ENCODE data around the gene RAX. TPM values are rescaled to one million over a fixed set of nuclear protein-coding genes. Genes with fewer than 3 reads are reported as not detected.

Gene RAX
- total RNA-seq, 1 experiment from 2014 or later: not detected

GRCh38 chr18:59282341-59282740, 9.1 kb upstream of the RAX start:
- DNase-seq (ENCODE audit: low read depth, low spot score): no peak
- in situ Hi-C loops (cut with HindIII; ENCODE audit: low pct_unique_long_range_greater_than_20kb, low sequenced_read_pairs): no loop called here
- Histone ChIP-seq H3K27me3 (ENCODE audit: control insufficient read depth, insufficient read depth, low read length) (peaks cover 12% of the 10 kb centered on the region), H3K36me3 (ENCODE audit: control insufficient read depth, insufficient read depth, low read length) (no peaks in the 10 kb centered on the region), H3K27ac (ENCODE audit: low read length) (no peak overlapping the region), H3K4me3 (ENCODE audit: low read depth in 2 of 2, low read length in 2 of 2) (no peak overlapping the region), H3K4me1 (ENCODE audit: control insufficient read depth, insufficient read depth, low read length) (no peaks in the 10 kb centered on the region), H3K9me3 (ENCODE audit: control insufficient read depth, insufficient read depth, low read depth, low read length) (no peaks in the 10 kb centered on the region)
- no peak for ATAC-seq
- ChIA-PET CTCF (no interaction called here), POLR2A (no interaction called here)
- no peak for TF ChIP-seq POLR2AphosphoS5 (IDR thresholded peaks at IDR 0.05; ENCODE audit: low read depth, low read length)
- no peak for TF ChIP-seq SIN3A (IDR thresholded peaks at IDR 0.05; ENCODE audit: borderline replicate concordance, insufficient read depth, low read depth, low read length)
- no peak for TF ChIP-seq TCF7L2 (IDR thresholded peaks at IDR 0.05; ENCODE audit: low read depth, low read length)
- no peak for TF ChIP-seq CTCF (IDR thresholded peaks at IDR 0.05)
- TF ChIP-seq REST (IDR thresholded peaks at IDR 0.05; ENCODE audit: insufficient read depth in 1 of 2, low read depth in 2 of 2, low read length in 1 of 2): no peak
- no TSS peak for BruUV-seq (replicated peaks)
- intact Hi-C loops (cut with micrococcal nuclease; ENCODE audit: unreplicated experiment): no loop called here

- no peak overlapping the region for H3K27ac ChIP-seq (ENCODE audit: low read length)
- no peaks in the 10 kb centered on the region for H3K4me1 ChIP-seq (ENCODE audit: control insufficient read depth, insufficient read depth, low read length)
- in situ Hi-C loops (cut with HindIII; ENCODE audit: low pct_unique_long_range_greater_than_20kb, low sequenced_read_pairs) (no loop called here), intact Hi-C loops (cut with micrococcal nuclease; ENCODE audit: unreplicated experiment) (no loop called here)
- DNase-seq (ENCODE audit: low read depth, low spot score): no peak
- TF ChIP-seq POLR2AphosphoS5 (IDR thresholded peaks at IDR 0.05; ENCODE audit: low read depth, low read length) (no peak), SIN3A (IDR thresholded peaks at IDR 0.05; ENCODE audit: borderline replicate concordance, insufficient read depth, low read depth, low read length) (no peak), TCF7L2 (IDR thresholded peaks at IDR 0.05; ENCODE audit: low read depth, low read length) (no peak), CTCF (IDR thresholded peaks at IDR 0.05) (no peak), REST (IDR thresholded peaks at IDR 0.05; ENCODE audit: insufficient read depth in 1 of 2, low read depth in 2 of 2, low read length in 1 of 2) (no peak)
- ATAC-seq: no peak
- ChIA-PET POLR2A (no interaction called here), CTCF (no interaction called here)
- no peaks in the 10 kb centered on the region for H3K36me3 ChIP-seq (ENCODE audit: control insufficient read depth, insufficient read depth, low read length)
- no TSS peak for BruUV-seq (replicated peaks)
- no peaks in the 10 kb centered on the region for H3K9me3 ChIP-seq (ENCODE audit: control insufficient read depth, insufficient read depth, low read depth, low read length)
- no peak overlapping the region for H3K4me3 ChIP-seq (ENCODE audit: low read depth in 2 of 2, low read length in 2 of 2)
- peaks cover 10% of the 10 kb centered on the region for H3K27me3 ChIP-seq (ENCODE audit: control insufficient read depth, insufficient read depth, low read length)
Observed at GRCh38 chr18:59279722-59280121, 6.5 kb upstream of the RAX start.
